ENCODE data around the gene CAVIN4. TPM values are rescaled to one million over a fixed set of nuclear protein-coding genes. Genes with fewer than 3 reads are reported as not detected.

The CAVIN4 gene
- total and polyA plus RNA-seq, 2 experiments from 2014 or later, result 3.0 to 6.0 TPM

GRCh38 chr9:100601216-100601615 lies 23.3 kb downstream of the CAVIN4 start (continued):
- TF ChIP-seq ZNF462 (CRISPR knock-in tag; IDR thresholded peaks at IDR 0.05) (no peak), ZNF114 (CRISPR knock-in tag; IDR thresholded peaks at IDR 0.05) (no peak)

GRCh38 chr9:100602342-100602801 lies 24.5 kb downstream of the CAVIN4 start:
- no peak overlapping the region for H3K4me3 Mint-ChIP-seq
- no peak overlapping the region for H2AFZ ChIP-seq
- peaks cover 6% of the 10 kb centered on the region for H3K27me3 Mint-ChIP-seq (ENCODE audit: insufficient read depth, low read depth, poor library complexity)
- no peaks in the 10 kb centered on the region for H3K9me2 ChIP-seq (ENCODE audit: insufficient read depth)
- no peak for TF ChIP-seq CREB1 (CRISPR knock-in tag; IDR thresholded peaks at IDR 0.05; ENCODE audit: low read depth)
- TF ChIP-seq CTCF (conservative IDR thresholded peaks at IDR 0.05; ENCODE audit: low read depth in 2 of 2), result peak; percentile 88 to 94
- peak overlapping the region; percentile 27 for H3K27ac Mint-ChIP-seq
- H4K20me1 ChIP-seq (replicated peaks; ENCODE audit: insufficient read depth), result no peaks in the 10 kb centered on the region
- H3K36me3 ChIP-seq (ENCODE audit: insufficient read depth), result no peaks in the 10 kb centered on the region
- peak; percentile 90 for DNase-seq (ENCODE audit: low spot score)
- no peaks in the 10 kb centered on the region; the same call in 2 of the 3 replicates for H3K9me3 Mint-ChIP-seq
- peaks cover 37% of the 10 kb centered on the region for H3K4me1 Mint-ChIP-seq
- no peaks in the 10 kb centered on the region; the same call in 1 of the 2 replicates for H3F3A ChIP-seq (replicated peaks; ENCODE audit: low read depth)
- no peak overlapping the region for H3K4me3 ChIP-seq
- no peak overlapping the region for H3K4me2 ChIP-seq
- no peaks in the 10 kb centered on the region; the same call in 2 of the 3 replicates for H3K36me3 Mint-ChIP-seq (ENCODE audit: low read depth)
- ATAC-seq, result peak; percentile 13
- no peaks in the 10 kb centered on the region for H3K79me2 ChIP-seq (replicated peaks; ENCODE audit: insufficient read depth)
- no peaks in the 10 kb centered on the region for H3K27me3 ChIP-seq (ENCODE audit: insufficient read depth)
- H3K4me1 ChIP-seq (ENCODE audit: insufficient read depth), result peaks cover 12% of the 10 kb centered on the region
- no peak overlapping the region for H3K27ac ChIP-seq (ENCODE audit: low read depth)
